HepG2 (cell line): Measurements from ENCODE around the gene WIF1. TPM values are rescaled to one million over a fixed set of nuclear protein-coding genes. Genes with fewer than 3 reads are reported as not detected.

Experiments used
- ARID2 ChIP-seq: sonication (generic); formaldehyde crosslinking; IDR thresholded peaks from 2 replicates; pipeline ENCODE4 v1.8.1; 2022; ENCODE audit warnings: mild to moderate bottlenecking, missing genetic modification reagents, borderline replicate concordance
- ATF4 ChIP-seq, 2 experiments: fragments of 450-650 bp in 1 of 2; sonication (generic) in 1 of 2; formaldehyde crosslinking; IDR thresholded peaks; 2 replicates each; pipeline versions ENCODE4 v1.5.0 to v1.8.0; 2020 to 2022; ENCODE audit warnings: mild to moderate bottlenecking in 1 of 2, missing genetic modification reagents in 1 of 2
- DR1 ChIP-seq: sonication (generic); formaldehyde crosslinking; IDR thresholded peaks from 2 replicates; pipeline ENCODE4 v1.8.0; 2021; ENCODE audit warnings: mild to moderate bottlenecking, missing genetic modification reagents, inconsistent platforms
- E2F5 ChIP-seq: sonication (generic); formaldehyde crosslinking; conservative IDR thresholded peaks from 2 replicates; pipeline ENCODE4 v1.4.0; 2020; ENCODE audit warnings: missing genetic modification reagents
- ELF1 ChIP-seq: sonication (generic); formaldehyde crosslinking; IDR thresholded peaks from 2 replicates; pipeline ENCODE4 v1.4.0; 2020; ENCODE audit warnings: missing genetic modification reagents
- FLYWCH1 ChIP-seq: sonication (generic); formaldehyde crosslinking; IDR thresholded peaks from 2 replicates; pipeline ENCODE4 v1.8.1; 2023; ENCODE audit warnings: mild to moderate bottlenecking, missing genetic modification reagents
- GZF1 ChIP-seq: sonication (generic); formaldehyde crosslinking; IDR thresholded peaks from 2 replicates; pipeline ENCODE4 v1.5.1; 2020; ENCODE audit warnings: mild to moderate bottlenecking, missing genetic modification reagents
- HMGXB3 ChIP-seq: sonication (generic); formaldehyde crosslinking; IDR thresholded peaks from 2 replicates; pipeline ENCODE4 v1.4.0; 2020; ENCODE audit warnings: missing genetic modification reagents, borderline replicate concordance
- HOXD1 ChIP-seq: sonication (generic); formaldehyde crosslinking; IDR thresholded peaks from 2 replicates; pipeline ENCODE4 v1.5.0; 2020; ENCODE audit warnings: missing genetic modification reagents
- KLF9 ChIP-seq: IDR thresholded peaks from 2 replicates; pipeline ENCODE4 v1.6.1; 2016; ENCODE audit warnings: low read depth
- MEF2D ChIP-seq: sonication (generic); formaldehyde crosslinking; IDR thresholded peaks from 2 replicates; pipeline ENCODE4 v1.5.1; 2020; ENCODE audit warnings: mild to moderate bottlenecking, missing genetic modification reagents
- MEIS1 ChIP-seq: sonication (generic); formaldehyde crosslinking; IDR thresholded peaks from 2 replicates; pipeline ENCODE4 v1.9.0; 2021; ENCODE audit warnings: mild to moderate bottlenecking, missing genetic modification reagents, moderate library complexity, borderline replicate concordance
- NR3C1 ChIP-seq: sonication (generic); formaldehyde crosslinking; IDR thresholded peaks from 2 replicates; pipeline ENCODE4 v1.4.0; 2020; ENCODE audit warnings: missing genetic modification reagents
- SKIL ChIP-seq: sonication (generic); formaldehyde crosslinking; IDR thresholded peaks from 2 replicates; pipeline ENCODE4 v1.8.0; 2022; ENCODE audit warnings: missing genetic modification reagents, mild to moderate bottlenecking, moderate library complexity, borderline replicate concordance
- TOPORS ChIP-seq: sonication (generic); formaldehyde crosslinking; IDR thresholded peaks from 2 replicates; pipeline ENCODE4 v1.8.0; 2023; ENCODE audit warnings: mild to moderate bottlenecking, missing genetic modification reagents
- TSC22D2 ChIP-seq: sonication (generic); formaldehyde crosslinking; IDR thresholded peaks from 2 replicates; pipeline ENCODE4 v1.5.1; 2020; ENCODE audit warnings: missing genetic modification reagents, mild to moderate bottlenecking, borderline replicate concordance
- ZNF101 ChIP-seq: sonication (generic); formaldehyde crosslinking; IDR thresholded peaks from 2 replicates; pipeline ENCODE4 v1.4.0; 2020; ENCODE audit warnings: mild to moderate bottlenecking, low read depth, missing genetic modification reagents, borderline replicate concordance
- ZNF207 ChIP-seq: fragments of 450-650 bp; IDR thresholded peaks from 2 replicates; pipeline ENCODE4 v1.6.1; 2016; ENCODE audit warnings: antibody characterized with exemption, borderline replicate concordance
- ZNF562 ChIP-seq: sonication (generic); formaldehyde crosslinking; IDR thresholded peaks from 2 replicates; pipeline ENCODE4 v1.8.0; 2022; ENCODE audit warnings: missing genetic modification reagents, borderline replicate concordance
- ZNF629 ChIP-seq: sonication (generic); formaldehyde crosslinking; conservative IDR thresholded peaks from 2 replicates; pipeline ENCODE4 v1.5.0; 2020; ENCODE audit warnings: missing genetic modification reagents
- ZNF713 ChIP-seq: sonication (generic); formaldehyde crosslinking; IDR thresholded peaks from 2 replicates; pipeline ENCODE4 v1.4.0; 2020; ENCODE audit warnings: mild to moderate bottlenecking, missing genetic modification reagents
- polyA plus RNA-seq, 8 experiments: library from polyadenylated mRNA; depleted of rRNA in 3 of 8; stranded (reverse) in 7 of 8; unstranded in 1 of 8; fragments of >200 nt; fragmentation: Illumina TruSeq in 4 of 8; extraction: Trizol in 4 of 8; gene quantifications; 2 replicates each; pipeline versions ENCODE4 v1.2.1 to v1.2.3, GENCODE V29; 2011 to 2016; ENCODE audit warnings: low read depth in 4 of 8, missing spikeins in 1 of 8, mixed read lengths in 1 of 8; ENCODE audit not compliant: insufficient read depth in 1 of 8
- total RNA-seq, 5 experiments: library from RNA; depleted of rRNA; stranded (reverse); fragments of >200 nt; fragmentation: Illumina TruSeq; extraction: Trizol; gene quantifications; 2 replicates each; pipeline ENCODE4 v1.2.3, GENCODE V29; 2016; ENCODE audit warnings: low read depth in 1 of 5

Gene WIF1
- total and polyA plus RNA-seq, 2 of the 13 experiments (the other 11 are each of a cell fraction or from before 2014, with no cell fraction given), result not detected

GRCh38 chr12:65169320-65170208 lies 48.5 kb upstream of the WIF1 start, which contains the start of gene LEMD3 (continued):
- TF ChIP-seq HMGXB3 (CRISPR knock-in tag) (peak; percentile 94), HOXD1 (CRISPR knock-in tag) (peak; percentile 96), SKIL (CRISPR knock-in tag) (peak; percentile 80; the same call in 1 of the 2 replicates), KLF9 (CRISPR knock-in tag) (peak; percentile 92; the same call in 1 of the 2 replicates), ELF1 (CRISPR knock-in tag) (peak; percentile 82), TOPORS (peak; percentile 99), ZNF207 (no peak), GZF1 (peak; percentile 95), TSC22D2 (CRISPR knock-in tag) (peak; percentile 99), DR1 (CRISPR knock-in tag) (peak; percentile 96), FLYWCH1 (CRISPR knock-in tag) (peak; percentile 97), ZNF629 (CRISPR knock-in tag) (peak; percentile 47), E2F5 (CRISPR knock-in tag) (peak; percentile 93), ZNF101 (CRISPR knock-in tag) (peak; percentile 98), MEIS1 (peak; percentile 73; the same call in 1 of the 2 replicates), ATF4 (CRISPR knock-in tag; IDR thresholded peaks at IDR 0.05) (peak in 1 of 2 experiments; percentile 79; a peak in 2 of 4 replicates), ZNF713 (0 out of 2 replicates have a peak, but pooled peaks have one; percentile 57), MEF2D (CRISPR knock-in tag) (peak; percentile 98), NR3C1 (CRISPR knock-in tag) (no peak), ARID2 (CRISPR knock-in tag) (peak; percentile 100), ZNF562 (CRISPR knock-in tag) (peak; percentile 98; the same call in 1 of the 2 replicates)
